CD4-positive, alpha-beta T cell treated with Interleukin-12 subunit alpha and Interleukin-12 subunit beta, for 1 hour (primary cell): ENCODE measurements around the gene PPP1R37.

Source experiments
- DNase-seq: peaks from one replicate; pipeline ENCODE4 v3.0.0-alpha.2; 2020

The PPP1R37 gene

GRCh38 chr19:45141203-45141900 is 48.4 kb downstream of the PPP1R37 start:
- DNase-seq = no peak

- no peak for DNase-seq
Measured at GRCh38 chr19:45142016-45142725, 49.2 kb downstream of the PPP1R37 start.

GRCh38 chr19:45142726-45143110 is 49.7 kb downstream of the PPP1R37 start:
- DNase-seq = no peak

- no peak for DNase-seq
Measured at GRCh38 chr19:45144431-45145269, 51.7 kb downstream of the PPP1R37 start.

- DNase-seq = no peak
Measured at GRCh38 chr19:45145270-45146189, 52.6 kb downstream of the PPP1R37 start.

- no peak for DNase-seq
Measured at GRCh38 chr19:45146251-45146650, 53.3 kb downstream of the PPP1R37 start.

GRCh38 chr19:45146741-45147205 is 53.8 kb downstream of the PPP1R37 start:
- no peak for DNase-seq

- DNase-seq = no peak
Measured at GRCh38 chr19:45147835-45148676, 55.1 kb downstream of the PPP1R37 start.

- no peak for DNase-seq
Measured at GRCh38 chr19:45149129-45149528, 56.1 kb downstream of the PPP1R37 start.

- no peak for DNase-seq
Measured at GRCh38 chr19:45150180-45150579, 57.2 kb downstream of the PPP1R37 start.

- no peak for DNase-seq
Measured at GRCh38 chr19:45150751-45151281, 57.8 kb downstream of the PPP1R37 start.

GRCh38 chr19:45151320-45151719 is 58.3 kb downstream of the PPP1R37 start:
- no peak for DNase-seq

- DNase-seq = no peak
Measured at GRCh38 chr19:45151821-45152503, 59.0 kb downstream of the PPP1R37 start.

GRCh38 chr19:45152504-45153338 is 59.7 kb downstream of the PPP1R37 start:
- peak; percentile 60 for DNase-seq

GRCh38 chr19:45153339-45154063 is 60.5 kb downstream of the PPP1R37 start:
- peak; percentile 40 for DNase-seq

GRCh38 chr19:45154064-45154827 is 61.3 kb downstream of the PPP1R37 start:
- DNase-seq = no peak

- DNase-seq = no peak
Measured at GRCh38 chr19:45156011-45156630, 63.1 kb downstream of the PPP1R37 start.

- no peak for DNase-seq
Measured at GRCh38 chr19:45156751-45157150, 63.8 kb downstream of the PPP1R37 start.
